Parietal lobe (tissue), 2 donors: ENCODE measurements around the gene IGF1R. TPM values are rescaled to one million over a fixed set of nuclear protein-coding genes. Genes with fewer than 3 reads are reported as not detected.

Source experiments
- small RNA-seq: library from RNA; depleted of rRNA; stranded (forward); fragments of <200 nt; gene quantifications from one replicate; pipeline ENCODE3, GENCODE V24; 2014; ENCODE audit warnings: low replicate concordance
- total RNA-seq: library from RNA; depleted of rRNA; stranded (reverse); fragments of >200 nt; gene quantifications from one replicate; pipeline ENCODE4 v1.2.3, GENCODE V29; 2014

Gene IGF1R
- 122 TPM for total RNA-seq

DNA sequence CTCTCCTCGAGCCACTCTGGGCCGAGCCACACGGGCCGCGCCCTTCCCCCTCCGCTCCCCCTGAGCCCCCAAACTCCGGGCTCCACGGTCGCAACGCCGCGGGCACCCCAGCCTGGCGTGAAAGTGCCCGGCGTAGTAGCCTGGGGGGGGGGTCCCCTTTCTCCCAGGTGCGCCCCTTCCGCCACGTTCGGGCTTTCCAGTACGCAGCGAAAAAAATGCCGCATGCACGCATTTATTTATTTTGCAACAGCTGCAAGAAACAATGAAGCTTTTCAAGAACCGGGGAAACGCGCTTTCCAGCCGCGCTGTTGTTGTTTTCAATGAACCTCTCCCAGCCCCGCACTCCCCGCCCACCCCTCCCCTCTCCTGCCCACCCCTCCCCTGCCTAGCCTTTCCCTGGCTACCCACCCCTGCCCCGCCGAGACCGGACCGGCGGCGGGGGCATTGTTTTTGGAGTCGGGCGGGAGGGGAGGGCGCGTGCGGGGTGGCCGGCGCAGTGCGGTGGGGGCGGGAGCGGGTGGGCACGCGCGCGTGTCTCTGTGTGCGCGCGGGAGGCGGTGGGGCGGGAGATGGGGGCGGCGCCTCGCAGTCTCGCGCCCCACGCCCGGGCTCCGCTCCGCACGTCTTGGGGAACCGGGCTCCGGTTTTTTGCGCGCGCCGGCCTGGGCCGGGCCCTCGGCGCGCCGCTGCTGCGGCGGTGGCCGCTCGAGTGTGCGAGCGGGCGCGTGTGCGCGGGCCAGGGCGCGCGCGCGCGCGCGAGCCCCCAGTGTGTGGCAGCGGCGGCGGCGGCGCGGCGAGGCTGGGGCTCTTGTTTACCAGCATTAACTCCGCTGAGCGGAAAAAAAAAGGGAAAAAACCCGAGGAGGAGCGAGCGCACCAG, at the start of gene IGF1R:
Gene IGF1R (plus strand): TSS at position 766 of the 880 bp plus-strand sequence. CDS start 1,043 bp downstream, outside the sequence.

Small RNAs within 50 kb of the gene (small RNA-seq; reads per million reads assigned to genes)
- gene MIR4714, result not detected
